Measurements from ENCODE around the gene PTMA.
"Not testable (repeated sequence)": the region's sequence is repeated elsewhere in the genome, so short reads cannot be mapped to it uniquely, and the experiment has no call there.

PTMA gene

GRCh38 chr2:231716666-231717280, 8.4 kb downstream of the PTMA start:
- DNase-seq (ENCODE audit: low read depth in 2 of 2): no peak

- no peak for DNase-seq (ENCODE audit: low read depth in 2 of 2)
These were observed 9.2 kb downstream of the PTMA start for GRCh38 chr2:231717281-231718171.

- no peak for DNase-seq (ENCODE audit: low read depth in 2 of 2)
These were observed 10.5 kb downstream of the PTMA start for GRCh38 chr2:231718799-231719198.

- DNase-seq (ENCODE audit: low read depth in 2 of 2): no peak
These were observed 12.1 kb downstream of the PTMA start for GRCh38 chr2:231720292-231720986.

- no peak for DNase-seq (ENCODE audit: low read depth in 2 of 2)
These were observed 13.0 kb downstream of the PTMA start for GRCh38 chr2:231720987-231721966.

GRCh38 chr2:231722721-231723307, 14.5 kb downstream of the PTMA start:
- DNase-seq (ENCODE audit: low read depth in 2 of 2): no peak

- DNase-seq (ENCODE audit: low read depth in 2 of 2): no peak
These were observed 17.2 kb downstream of the PTMA start for GRCh38 chr2:231725476-231725875.

- DNase-seq (ENCODE audit: low read depth in 2 of 2): no peak
These were observed 18.0 kb downstream of the PTMA start for GRCh38 chr2:231726276-231726675.

- no peak for DNase-seq (ENCODE audit: low read depth in 2 of 2)
These were observed 19.3 kb downstream of the PTMA start for GRCh38 chr2:231727621-231728020.

GRCh38 chr2:231732604-231733003, 24.3 kb downstream of the PTMA start:
- DNase-seq (ENCODE audit: low read depth in 2 of 2): no peak

GRCh38 chr2:231737761-231738160, 29.4 kb downstream of the PTMA start:
- DNase-seq (ENCODE audit: low read depth in 2 of 2): no peak

GRCh38 chr2:231743376-231744116, 35.2 kb downstream of the PTMA start:
- no peak for DNase-seq (ENCODE audit: low read depth in 2 of 2)

- no peak for DNase-seq (ENCODE audit: low read depth in 2 of 2)
These were observed 37.1 kb downstream of the PTMA start for GRCh38 chr2:231745303-231746038.

- DNase-seq (ENCODE audit: low read depth in 2 of 2): not testable (repeated sequence)
These were observed 40.0 kb downstream of the PTMA start for GRCh38 chr2:231748153-231748896.

GRCh38 chr2:231749016-231749415, 40.7 kb downstream of the PTMA start:
- DNase-seq (ENCODE audit: low read depth in 2 of 2): not testable (repeated sequence)

GRCh38 chr2:231751042-231751815, 42.9 kb downstream of the PTMA start:
- DNase-seq (ENCODE audit: low read depth in 2 of 2): no peak

GRCh38 chr2:231752061-231752460, 43.7 kb downstream of the PTMA start:
- no peak for DNase-seq (ENCODE audit: low read depth in 2 of 2)

GRCh38 chr2:231761735-231762134, 53.4 kb downstream of the PTMA start:
- DNase-seq (ENCODE audit: low read depth in 2 of 2): no peak

Data from stimulated activated CD8-positive, alpha-beta memory T cell treated with anti-CD3 and anti-CD28 coated beads, Interleukin-2, amount 100 ng/mL, for 48 hours (primary cell).